Activated CD4-positive, CD25-positive, alpha-beta regulatory T cell treated with anti-CD3 and anti-CD28 coated beads, Interleukin-2, amount 50 U/mL, for 72 hours (primary cell): ENCODE data around the gene OSBPL6.
"Not testable (repeated sequence)": the region's sequence is repeated elsewhere in the genome, so short reads cannot be mapped to it uniquely, and the experiment has no call there.

Experiments
- DNase-seq: peaks from one replicate; pipeline ENCODE4 v3.0.0; 2021

Gene OSBPL6

DNA sequence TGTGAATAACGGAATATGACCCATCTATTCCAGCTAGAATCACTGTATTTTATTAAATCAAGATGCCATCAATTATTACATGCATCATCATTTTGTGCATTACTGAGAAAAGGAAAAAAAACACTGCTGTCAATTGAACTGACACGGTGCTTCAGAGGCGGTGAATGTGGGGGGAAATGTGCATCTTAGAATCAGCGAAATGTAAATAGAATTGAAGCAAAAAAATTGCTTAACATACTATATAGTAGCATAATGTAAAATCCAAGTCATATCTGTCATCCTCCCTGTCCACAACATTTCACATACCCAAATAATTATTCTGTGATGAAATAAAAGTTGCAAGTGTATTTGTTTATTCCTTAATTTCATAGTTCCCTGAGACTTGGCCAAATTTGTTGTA is 172.1 kb downstream of the OSBPL6 start:
- DNase-seq: no peak

DNA sequence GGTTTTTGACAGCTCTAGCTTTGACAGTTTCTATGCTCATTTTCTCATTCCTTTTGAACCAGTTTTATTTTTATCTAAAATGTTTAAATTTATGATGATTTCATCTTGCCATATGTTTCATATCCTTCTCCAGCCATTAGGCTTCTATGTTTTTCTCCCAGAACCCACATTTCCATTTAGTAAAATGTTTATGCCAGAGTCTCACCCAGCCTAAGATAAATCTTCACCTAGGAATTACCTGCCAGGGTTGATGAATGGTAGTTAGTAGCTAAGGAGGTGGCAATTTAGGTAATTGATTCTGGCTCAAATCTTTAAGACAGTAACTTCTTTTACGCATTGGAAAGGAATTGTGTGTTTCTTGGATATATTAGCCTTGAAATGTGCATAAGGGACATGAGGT is 173.0 kb downstream of the OSBPL6 start:
- DNase-seq: no peak

DNA sequence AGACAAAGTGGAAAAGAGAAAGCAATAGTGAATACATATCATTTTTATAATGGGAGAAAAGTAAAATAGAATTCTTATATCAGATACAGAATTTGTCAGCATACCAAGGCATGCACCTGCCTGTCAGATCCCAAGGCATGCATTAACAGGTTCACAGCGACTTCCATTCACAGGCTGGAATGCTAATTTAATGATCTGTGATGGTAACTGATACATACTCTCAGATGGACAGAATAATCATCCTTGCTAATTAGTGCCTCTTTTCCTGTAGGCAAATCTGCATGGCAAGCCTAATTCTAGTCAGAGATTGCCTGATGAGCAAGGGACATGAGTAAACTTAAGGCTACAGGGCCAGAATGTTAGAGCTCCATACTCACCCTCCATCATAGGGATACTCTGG is 180.6 kb downstream of the OSBPL6 start:
- no peak for DNase-seq

DNA sequence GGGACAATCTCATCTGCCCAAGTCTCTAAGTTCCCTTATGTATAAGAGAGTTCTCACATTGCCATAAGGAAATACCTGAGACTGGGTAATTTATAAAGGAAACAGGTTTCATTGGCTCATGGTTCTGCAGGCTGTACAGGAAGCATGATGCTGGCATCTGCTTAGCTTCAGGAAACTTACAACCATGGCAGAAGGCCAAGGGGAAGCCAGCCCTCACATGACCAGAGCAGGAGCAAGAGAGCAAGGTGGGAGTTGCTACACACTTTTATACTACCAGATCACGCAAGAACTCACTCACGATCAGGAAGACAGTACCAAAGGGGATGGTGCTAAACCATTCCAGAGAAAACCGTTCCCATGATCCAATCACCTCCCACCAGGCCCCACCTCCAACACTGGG is 182.7 kb downstream of the OSBPL6 start:
- no peak for DNase-seq

DNA sequence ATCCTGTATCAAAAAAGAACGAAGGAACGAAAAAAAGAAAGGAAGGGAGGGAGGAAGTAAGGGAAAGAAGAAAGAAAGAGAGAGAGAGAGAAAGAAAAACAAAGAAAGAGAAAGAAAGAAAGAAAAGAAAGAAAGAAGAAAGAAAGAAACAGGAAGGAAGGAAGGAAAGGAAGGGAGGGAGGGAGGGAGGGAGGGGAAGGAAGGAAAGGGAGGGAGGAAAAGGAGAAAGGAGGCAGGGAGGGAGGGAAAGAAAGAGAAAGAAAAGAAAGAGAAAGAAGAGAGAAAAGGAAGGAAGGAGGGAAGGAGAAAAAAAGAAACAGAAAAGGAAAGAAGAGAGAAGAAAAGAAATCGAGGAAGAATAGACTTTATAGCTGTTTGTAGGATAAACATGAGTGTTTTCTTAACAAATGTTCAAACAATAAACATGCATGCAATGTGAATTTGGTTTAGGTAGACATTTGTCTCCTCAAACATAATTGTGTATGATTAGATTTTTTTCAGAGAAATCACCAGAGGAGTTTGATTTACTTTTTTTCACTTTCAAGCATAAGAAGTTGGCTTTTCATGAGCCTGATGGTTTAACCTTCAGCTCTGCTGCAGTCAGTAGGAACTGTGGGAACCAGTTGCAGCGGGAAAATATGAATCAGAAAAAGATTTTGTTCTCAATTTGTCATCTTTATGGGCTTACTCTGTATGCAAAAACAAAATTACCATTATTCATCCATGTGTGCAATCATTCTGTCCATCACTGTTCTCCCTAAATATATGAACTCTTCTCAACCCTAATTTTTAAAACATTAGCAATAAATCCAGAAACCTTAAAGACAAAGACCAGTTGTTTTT is 185.1 kb downstream of the OSBPL6 start:
- no peak for DNase-seq

DNA sequence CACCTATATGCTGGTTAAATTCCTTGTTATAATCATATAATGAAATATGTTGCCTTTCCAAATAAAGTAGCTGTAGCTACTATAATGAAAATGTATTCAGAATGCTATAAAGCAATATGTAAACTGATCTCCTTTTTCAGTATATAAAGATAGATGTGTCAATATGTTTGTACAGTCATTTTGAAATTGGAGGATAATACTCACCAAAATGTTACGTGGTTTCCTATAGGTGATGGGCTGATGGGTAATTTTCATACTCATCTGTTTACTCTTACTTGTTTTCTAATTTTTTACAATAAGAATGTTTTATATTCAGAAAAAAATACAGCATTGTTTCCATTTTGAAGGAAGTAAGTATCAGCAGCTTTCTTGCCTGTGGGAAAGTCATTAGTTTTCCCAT is 186.5 kb downstream of the OSBPL6 start:
- DNase-seq: no peak

DNA sequence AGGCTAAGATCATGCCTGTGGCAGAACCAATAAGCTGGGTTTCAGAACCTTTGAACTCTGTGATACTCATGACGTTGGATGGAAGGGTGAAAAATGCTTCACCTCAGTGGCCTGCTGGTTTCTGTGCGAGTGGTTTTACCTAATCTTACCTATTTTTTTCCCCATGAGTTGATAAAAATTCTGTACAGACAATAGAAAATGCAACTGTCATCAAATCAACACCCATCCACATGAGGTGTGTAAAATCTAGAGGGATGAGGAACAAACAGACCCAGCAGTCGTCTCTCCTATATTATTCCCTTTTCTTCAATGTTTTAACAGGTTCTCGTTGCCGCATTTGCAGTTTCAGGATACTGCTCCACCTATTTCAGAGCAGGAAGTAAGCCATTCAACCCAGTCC is 189.4 kb downstream of the OSBPL6 start:
- DNase-seq: no peak

DNA sequence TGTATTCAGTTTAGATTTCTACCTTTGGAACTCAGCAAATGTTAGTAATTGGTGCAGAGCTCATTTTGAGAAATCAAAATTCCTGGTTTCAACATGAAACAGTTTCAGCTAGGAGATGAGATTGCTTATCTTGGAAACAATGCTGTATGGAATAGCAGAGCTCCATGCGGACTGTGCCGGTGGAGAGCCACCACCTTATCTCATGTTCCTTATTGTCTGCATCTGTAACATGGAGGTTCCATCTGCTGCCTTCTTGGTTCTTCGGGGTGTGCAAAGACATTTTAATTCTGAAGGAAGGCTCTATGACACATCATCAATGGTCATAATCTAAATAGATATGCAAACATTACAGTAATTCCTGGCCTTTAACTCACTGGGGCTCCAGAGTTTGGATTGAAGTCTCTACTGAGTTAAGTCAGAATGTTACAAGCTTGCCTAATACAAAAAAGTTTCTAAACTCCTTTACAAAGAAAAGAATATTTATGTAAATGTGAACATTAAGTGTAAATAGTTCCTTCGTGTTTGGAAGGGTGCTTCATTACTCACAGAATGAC is 191.4 kb downstream of the OSBPL6 start:
- no peak for DNase-seq

DNA sequence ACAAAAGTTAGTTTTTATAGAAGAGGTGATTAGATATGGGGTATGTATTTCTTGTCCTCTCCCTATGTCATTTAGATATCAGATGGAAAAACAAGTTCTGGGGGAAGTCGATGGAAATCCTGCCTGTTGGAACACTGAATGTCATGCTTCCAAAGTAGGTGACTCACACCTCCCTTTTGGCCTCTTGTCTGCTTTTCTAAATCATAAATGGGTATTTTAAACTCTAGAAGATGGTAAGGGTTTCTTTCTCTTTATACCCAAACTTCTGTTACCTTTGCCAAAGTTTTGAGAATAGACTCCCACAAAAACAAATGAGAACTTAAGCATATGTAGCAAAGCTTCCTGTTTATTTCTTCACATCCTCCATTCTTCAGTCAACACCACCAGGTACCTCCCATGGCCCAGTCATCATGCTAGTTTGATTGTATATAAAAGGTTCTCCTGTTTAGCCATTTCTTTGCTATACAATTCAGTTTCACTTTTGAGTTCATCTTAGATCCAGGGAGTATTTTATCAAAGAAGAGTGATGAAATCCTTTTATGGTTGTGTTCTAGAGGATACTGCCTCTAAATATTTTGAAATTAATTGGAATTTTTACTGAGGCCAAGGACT is 192.8 kb downstream of the OSBPL6 start:
- DNase-seq: no peak

DNA sequence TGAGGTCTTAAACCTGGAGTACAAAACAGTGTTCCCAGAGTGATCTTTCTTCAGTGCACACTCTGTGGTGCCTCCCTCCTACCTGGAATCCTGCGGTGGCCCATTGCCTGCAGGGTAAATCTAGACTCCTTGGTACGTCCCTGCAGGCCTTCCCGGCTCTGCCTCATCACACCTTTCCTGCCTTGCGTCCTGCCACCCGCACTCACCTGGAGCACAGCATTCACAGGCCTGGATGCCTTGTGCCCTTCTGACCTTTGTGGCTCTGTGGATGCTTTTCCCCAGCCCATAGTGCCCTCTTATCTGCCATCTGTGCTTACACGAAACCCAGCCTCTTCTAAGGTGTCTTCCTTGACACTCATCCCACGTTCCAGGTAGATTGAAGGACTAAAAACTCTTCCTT is 194.0 kb downstream of the OSBPL6 start:
- DNase-seq: no peak

DNA sequence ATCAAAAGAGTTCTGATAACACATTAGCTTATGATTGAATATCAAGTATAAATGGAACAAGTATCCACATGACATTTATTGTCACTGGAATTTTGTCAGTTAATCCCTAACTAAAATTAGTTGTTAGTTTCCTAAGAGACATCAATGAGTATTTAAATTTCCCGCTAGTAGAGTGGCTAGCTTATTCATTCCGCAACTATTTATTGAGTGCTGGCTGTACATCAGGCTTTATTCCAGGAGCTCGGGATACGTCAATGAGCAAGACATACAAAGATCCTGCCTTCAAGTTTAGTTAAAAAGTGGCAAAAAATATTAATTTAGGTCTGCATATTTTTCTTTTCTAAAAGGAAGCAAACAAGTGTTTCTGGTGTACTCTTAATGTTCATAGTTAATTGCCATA is 197.4 kb downstream of the OSBPL6 start:
- DNase-seq: no peak

DNA sequence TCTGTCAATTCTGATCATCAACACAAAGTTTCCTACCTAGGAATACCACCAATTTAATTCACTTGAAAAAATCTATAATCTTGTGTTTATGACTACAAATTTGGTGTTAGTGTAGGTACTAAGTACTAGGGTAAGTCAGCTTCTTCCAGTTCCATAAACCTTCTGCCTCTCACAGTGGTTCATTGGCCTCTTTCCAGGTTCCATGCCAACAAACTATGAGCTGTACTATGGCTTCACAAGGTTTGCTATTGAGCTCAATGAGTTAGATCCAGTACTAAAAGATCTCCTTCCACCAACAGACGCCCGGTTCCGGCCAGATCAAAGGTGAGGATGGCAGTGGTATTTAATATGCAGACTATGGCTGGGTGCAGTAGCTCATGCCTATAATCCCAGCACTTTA is 197.9 kb downstream of the OSBPL6 start:
- no peak for DNase-seq

DNA sequence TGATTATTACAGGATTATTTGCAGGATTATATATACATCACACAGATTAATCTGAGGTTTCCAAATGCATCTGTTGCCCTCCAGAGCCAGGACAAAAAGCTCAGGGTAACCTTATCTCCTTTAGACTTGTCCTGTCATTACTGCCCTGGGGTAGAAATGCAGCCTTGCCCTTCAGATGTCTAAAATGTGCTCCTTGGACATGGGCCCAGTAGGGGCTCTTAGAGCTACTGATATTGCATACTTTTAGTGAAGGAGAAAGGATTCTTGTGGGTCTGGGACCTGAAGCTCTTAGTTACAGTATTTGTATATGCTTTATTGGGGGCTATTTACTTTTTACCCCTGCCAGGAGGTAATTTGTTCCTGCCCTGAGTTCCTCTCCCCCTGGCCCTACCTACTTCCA is 200.5 kb downstream of the OSBPL6 start:
- no peak for DNase-seq

DNA sequence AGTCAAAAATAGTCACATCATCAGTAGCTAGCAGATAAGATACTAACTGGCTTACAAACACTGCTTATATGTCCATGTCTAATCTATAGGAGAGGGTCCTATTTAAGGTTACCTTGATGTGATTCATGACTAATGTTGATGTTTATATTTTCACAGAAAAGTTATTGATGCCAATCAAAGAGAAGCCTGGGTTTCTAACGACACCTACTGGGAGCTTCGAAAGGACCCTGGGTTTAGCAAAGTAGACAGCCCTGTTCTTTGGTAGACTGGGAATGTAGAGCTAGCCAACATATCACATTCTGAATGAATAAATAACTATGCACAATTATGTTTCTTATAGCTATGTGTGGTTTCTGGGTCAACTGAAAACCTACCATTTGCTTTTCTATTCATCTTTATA is 201.0 kb downstream of the OSBPL6 start:
- no peak for DNase-seq

DNA sequence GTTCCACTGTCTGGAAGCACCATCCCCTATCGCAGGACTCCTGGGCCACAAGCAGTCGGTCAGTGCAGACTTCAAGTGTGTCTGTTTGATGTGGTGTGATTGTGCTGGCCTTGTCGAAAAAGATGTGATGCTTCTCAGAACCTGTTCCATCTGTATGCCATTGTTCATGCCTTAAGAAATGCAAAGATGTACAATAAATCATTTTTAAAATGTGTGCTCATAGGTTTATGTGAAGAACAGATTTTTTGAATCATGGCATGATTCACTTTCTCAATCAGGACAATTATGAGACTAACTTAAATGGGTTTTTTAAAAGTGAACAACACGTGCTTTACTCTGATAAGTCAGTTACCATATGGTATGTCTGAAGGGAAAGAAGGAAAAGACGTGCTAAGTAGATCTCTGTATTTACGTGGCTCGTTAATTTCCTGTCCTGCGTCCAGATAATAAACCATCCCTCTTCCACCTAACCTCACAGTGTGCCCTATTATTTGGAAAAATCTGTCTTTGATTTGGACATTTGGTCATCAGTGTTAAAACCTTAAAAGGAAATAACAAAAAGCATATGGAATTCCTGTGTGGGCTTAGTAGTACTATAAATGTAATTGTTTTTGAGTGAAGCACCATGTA is 201.7 kb downstream of the OSBPL6 start:
- DNase-seq: no peak

DNA sequence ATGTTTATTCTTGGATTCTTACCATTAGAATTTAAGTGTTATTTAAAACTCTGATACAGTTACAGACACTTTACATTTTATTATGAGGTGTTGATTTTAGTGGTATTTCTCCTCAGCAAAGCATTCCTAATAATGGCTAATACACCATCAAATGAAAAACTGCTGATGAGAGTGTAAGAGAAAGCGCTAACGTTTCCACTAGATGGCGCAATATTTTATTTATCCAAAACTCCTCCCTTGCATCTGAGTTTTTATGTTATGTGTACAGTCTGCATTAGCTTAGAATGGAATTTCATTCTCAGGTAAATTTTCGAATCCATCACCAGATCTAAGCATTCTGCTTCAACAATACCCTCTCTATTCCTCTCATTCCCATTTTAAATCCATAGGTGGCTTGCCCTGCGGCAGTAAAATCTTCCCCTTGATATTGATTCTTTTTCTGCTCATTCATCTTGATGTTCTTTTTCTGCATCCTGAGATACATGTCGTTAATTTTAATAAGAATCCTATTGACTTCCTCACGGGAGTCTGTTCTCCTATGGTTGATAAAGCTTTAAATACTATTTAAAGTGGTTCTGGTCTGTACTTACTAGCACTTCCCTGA is 202.8 kb downstream of the OSBPL6 start:
- no peak for DNase-seq

DNA sequence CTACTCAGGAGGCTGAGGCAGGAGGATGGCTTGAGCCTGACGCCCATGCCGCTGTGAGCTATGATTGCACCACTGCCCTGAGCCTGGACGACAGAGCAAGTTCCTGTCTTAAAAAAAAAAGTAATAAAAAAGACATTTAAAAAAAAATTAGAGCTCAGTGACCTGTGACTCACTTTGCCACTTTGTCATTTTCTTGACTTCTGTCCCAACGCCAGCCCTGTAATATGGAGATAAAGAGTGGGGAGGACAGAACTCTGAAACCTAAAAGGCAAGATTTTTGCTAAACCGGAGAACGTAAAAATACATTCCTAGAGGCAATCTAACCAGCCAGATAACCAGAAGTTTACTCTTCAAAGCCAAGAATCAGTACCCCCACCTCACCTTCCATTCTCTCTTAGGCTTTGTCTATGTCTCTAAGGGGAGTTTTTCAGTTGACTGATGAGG is 207.7 kb downstream of the OSBPL6 start:
- no peak for DNase-seq

DNA sequence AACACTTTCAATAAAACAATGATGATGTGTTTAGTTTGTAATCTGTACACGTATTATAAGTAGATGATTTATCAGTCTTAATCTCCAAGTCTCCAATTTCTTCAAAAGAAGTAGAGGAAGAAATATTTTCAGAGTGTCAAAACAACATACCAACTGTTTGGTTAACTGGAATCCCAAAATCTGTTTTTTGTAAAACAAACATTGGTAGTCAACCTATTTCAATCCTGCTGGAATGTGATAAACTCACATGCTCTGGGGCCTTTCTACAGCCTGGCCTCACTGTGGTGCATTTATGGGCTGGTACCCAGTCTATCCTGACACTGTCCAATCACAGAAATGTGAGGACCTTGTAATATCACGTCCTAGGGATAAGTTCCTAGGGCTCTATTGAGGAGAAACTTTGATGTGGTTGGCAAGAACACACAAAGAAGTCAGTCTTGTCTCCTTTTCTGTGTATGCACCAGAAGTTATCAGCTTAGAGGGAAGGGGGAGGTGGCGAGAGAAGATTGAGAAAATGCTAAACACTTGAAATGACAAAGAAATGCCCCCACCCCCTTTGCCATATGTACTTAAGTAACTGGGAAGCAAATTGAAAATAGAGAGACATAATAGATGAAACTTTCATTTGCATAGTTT is 209.5 kb downstream of the OSBPL6 start:
- no peak for DNase-seq

DNA sequence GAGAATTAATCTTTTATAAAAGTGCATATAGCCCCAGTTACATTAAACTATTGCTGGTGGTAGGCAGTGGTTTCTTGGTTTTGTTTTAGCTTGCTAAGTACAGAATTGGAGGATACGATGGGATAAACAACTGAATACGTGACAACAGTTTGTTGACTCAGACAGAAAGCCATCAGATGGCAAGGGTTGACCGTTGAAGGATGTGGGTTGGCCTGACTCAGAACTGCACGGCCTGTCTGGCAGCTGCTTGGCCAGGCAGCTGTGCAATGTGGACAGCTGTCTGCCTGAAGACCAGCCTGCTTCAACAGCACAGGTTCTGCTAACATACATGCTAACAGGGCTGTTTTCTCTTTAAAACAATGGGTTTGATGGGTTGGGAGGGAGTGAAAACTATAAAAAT is 210.1 kb downstream of the OSBPL6 start:
- peak; percentile 33 for DNase-seq

DNA sequence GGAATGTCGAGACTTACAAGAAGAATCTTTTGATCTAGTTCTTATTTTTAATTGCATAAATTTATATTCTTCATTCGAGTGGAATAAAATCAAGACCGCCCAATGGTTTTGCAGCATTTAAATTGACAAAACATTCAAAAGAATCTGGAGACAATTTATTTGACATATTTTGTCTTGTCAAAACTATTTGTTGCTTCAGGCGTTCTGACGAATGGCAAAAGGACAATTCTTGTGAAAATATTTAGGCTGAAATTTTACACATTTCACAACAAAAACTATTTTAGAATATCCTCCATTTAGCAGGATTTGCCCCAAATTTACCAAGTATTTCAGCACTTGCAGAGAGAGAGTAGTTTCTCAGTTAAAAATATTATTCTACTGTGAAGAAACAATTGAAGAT is 214.9 kb downstream of the OSBPL6 start:
- DNase-seq: no peak

DNA sequence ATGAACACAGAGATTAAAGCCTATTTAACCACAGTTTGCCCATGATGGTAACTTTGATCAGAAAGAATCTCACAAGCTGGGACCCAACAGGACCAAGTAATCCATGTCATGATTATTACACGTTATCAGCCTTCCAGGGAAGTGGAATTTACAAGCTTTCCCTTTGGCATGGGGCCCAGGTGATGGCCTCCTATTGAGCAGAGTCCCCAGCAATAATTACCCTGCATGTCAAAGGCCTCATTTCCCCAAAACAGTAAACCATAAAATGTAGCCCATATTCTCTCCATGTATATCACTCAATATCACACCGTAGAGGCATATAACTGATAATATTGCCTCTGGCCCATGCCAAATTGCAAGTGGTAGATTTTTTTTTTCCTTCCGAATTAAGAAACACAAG is 217.7 kb downstream of the OSBPL6 start:
- no peak for DNase-seq

DNA sequence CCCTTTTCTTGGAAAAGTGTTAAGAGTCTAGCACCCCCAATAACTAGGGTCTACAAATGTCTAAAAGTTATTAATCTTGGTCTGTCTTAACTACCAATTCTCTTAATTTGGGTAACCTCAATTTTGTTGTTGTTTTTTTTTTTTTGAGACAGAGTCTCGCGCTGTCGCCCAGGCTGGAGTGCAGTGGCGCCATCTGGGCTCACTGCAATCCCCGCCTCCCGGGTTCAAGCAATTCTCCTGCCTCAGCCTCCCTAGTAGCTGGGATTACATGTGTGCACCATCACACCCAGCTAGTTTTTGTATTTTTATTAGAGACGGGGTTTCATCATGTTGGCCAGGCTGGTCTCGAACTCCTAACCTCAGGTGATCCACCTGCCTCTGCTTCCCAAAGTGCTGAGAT is 218.1 kb downstream of the OSBPL6 start:
- DNase-seq: not testable (repeated sequence)
